ENCODE results near the gene LINGO3.

DNA sequence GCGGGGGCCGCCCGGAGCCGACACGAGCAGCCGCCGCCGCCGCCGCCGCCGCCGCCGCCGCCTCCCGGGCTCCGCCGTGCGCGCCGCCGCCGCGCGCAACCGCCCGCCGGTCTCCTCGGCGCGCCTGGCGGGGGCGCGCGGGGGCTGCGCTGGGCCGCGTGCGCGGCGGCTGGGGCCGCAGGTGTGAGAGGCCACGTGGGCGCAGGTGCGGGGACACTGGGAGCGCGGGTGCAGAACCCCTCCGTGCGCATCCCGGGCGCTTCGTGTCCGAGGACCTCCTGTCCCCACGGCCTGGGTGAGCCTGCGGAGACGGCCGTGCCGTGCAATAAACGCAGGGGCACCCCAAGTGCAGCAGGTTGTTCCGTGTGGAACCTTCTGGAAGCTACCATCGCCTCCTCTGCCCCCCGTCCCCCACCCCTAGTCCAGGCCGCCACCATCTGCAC is at the start of gene LINGO3:
- TF ChIP-seq CTCF (IDR thresholded peaks at IDR 0.05): no peak
- TF ChIP-seq POLR2A (IDR thresholded peaks at IDR 0.05): no peak
